Ishikawa (cell line): ENCODE data around the gene TXNL4B.

Source experiments
- CREB1 ChIP-seq: IDR thresholded peaks from 2 replicates; pipeline ENCODE4 v1.6.1; 2012; ENCODE audit warnings: low read depth
- EGR1 ChIP-seq: IDR thresholded peaks from 2 replicates; pipeline ENCODE4 v1.6.1; 2012
- EP300 ChIP-seq: IDR thresholded peaks from 2 replicates; pipeline ENCODE4 v1.6.1; 2012; ENCODE audit warnings: borderline replicate concordance
- RAD21 ChIP-seq: IDR thresholded peaks from 2 replicates; pipeline ENCODE4 v1.6.1; 2012; ENCODE audit warnings: low read depth
- TAF1 ChIP-seq: IDR thresholded peaks from 2 replicates; pipeline ENCODE4 v1.6.1; 2012; ENCODE audit warnings: low read depth, mild to moderate bottlenecking
- YY1 ChIP-seq: IDR thresholded peaks from 2 replicates; pipeline ENCODE4 v1.6.1; 2012; ENCODE audit warnings: low read depth
- TF ChIP-seq, protein P1 (sequence below): IDR thresholded peaks from 2 replicates; pipeline ENCODE4 v1.6.1; 2012

DNA sequence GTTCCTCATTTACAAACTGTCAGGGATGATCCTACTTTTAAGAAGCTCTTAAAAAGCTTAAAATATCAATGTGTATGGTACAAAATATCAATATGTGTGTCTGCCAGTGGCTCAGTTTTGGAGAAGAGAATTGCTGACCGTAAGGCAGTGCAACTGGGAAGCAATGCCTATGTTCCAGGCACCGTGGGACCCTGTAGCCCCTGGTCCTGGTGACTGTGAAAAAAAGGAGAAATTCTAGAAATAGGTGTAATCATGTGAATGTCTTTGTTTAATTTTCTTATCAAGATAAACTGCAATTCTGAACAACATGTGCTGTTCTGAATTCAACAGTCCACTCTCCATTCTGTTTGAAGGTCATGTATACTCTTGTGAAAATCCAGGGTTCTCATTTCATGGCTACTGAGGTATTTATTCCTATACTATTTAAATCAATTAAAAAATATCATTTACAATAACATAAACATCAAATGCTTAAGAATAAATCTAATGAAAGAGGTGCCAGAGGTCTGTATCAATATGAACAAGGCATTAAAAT lies 48.5 kb downstream of the TXNL4B start:
- no peak for TF ChIP-seq YY1
- TF ChIP-seq CREB1: no peak
- no peak for TF ChIP-seq RAD21
- TF ChIP-seq EP300: no peak
- no peak for TF ChIP-seq EGR1
- TF ChIP-seq, protein P1, sequence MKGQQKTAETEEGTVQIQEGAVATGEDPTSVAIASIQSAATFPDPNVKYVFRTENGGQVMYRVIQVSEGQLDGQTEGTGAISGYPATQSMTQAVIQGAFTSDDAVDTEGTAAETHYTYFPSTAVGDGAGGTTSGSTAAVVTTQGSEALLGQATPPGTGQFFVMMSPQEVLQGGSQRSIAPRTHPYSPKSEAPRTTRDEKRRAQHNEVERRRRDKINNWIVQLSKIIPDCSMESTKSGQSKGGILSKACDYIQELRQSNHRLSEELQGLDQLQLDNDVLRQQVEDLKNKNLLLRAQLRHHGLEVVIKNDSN: no peak
- TF ChIP-seq TAF1: no peak
